KMS-11 (cell line): ENCODE results near the gene CERS6.

Experiments used
- H2AFZ ChIP-seq: fragments of 200-600 bp; sonication (generic); 2 replicates; pipeline ENCODE4 v1.6.1; 2016; ENCODE audit warnings: antibody characterized with exemption, mixed run types, low read depth
- H3K27ac ChIP-seq: fragments of 200-600 bp; sonication (generic); 2 replicates; pipeline ENCODE4 v1.6.1; 2016; ENCODE audit warnings: mild to moderate bottlenecking, mixed run types
- H3K27me3 ChIP-seq: fragments of 200-600 bp; sonication (generic); 2 replicates; pipeline ENCODE4 v1.6.1; 2017; ENCODE audit warnings: mild to moderate bottlenecking, low read depth, mixed run types, moderate library complexity; ENCODE audit not compliant: insufficient read depth
- H3K36me3 ChIP-seq: fragments of 200-600 bp; sonication (generic); 2 replicates; pipeline ENCODE4 v1.6.1; 2017; ENCODE audit warnings: mild to moderate bottlenecking, mixed run types; ENCODE audit not compliant: insufficient read depth
- H3K4me1 ChIP-seq: fragments of 200-600 bp; sonication (generic); 2 replicates; pipeline ENCODE4 v1.6.1; 2016; ENCODE audit warnings: mild to moderate bottlenecking, low read depth, mixed run types; ENCODE audit not compliant: poor library complexity, severe bottlenecking
- H3K4me2 ChIP-seq: fragments of 200-600 bp; sonication (generic); 2 replicates; pipeline ENCODE4 v1.7.0; 2016; ENCODE audit warnings: mild to moderate bottlenecking, mixed run types
- H3K4me3 ChIP-seq: fragments of 200-600 bp; sonication (generic); IDR thresholded peaks from 2 replicates; pipeline ENCODE4 v1.6.1; 2017; ENCODE audit warnings: low read depth, low read length, mixed read lengths; ENCODE audit not compliant: insufficient read depth
- H3K79me2 ChIP-seq: fragments of 200-600 bp; sonication (generic); 2 replicates; pipeline ENCODE4 v1.6.1; 2016; ENCODE audit warnings: low read depth, mixed run types; ENCODE audit not compliant: insufficient read depth
- H3K9ac ChIP-seq: fragments of 200-600 bp; sonication (generic); 2 replicates; pipeline ENCODE4 v1.6.1; 2016; ENCODE audit warnings: mild to moderate bottlenecking, mixed run types
- H4K20me1 ChIP-seq: fragments of 200-600 bp; sonication (generic); 2 replicates; pipeline ENCODE4 v1.6.1; 2016; ENCODE audit warnings: mild to moderate bottlenecking, mixed run types; ENCODE audit not compliant: insufficient read depth
- TF ChIP-seq, protein P1 (sequence below): fragments of 200-600 bp; sonication (generic); conservative IDR thresholded peaks from 2 replicates; pipeline ENCODE4 v1.6.1; 2017; ENCODE audit warnings: low read depth, mild to moderate bottlenecking, antibody characterized with exemption, low read length, moderate library complexity, mixed read lengths

Gene CERS6

DNA sequence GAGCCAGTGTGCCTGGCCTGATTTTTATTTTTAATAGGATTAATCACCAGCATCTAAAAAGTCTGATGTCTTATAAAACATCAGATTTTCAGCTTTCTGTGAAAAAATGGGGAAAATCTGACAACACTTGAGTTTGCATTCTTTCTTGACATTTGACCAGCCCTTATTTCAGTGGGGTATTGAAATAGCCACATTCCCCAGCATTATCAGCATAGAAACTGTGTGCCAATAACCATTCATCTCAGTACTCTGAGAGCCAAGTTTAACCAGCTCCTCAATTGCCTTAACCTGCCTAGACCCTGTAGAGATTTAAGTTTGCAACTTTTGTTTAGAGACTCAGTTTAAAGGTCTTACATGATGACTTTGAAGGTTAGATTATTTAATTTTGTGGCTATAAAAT lies 155.0 kb downstream of the CERS6 start:
- no peaks in the 10 kb centered on the region for H3K27me3 ChIP-seq
- no peaks in the 10 kb centered on the region for H3K79me2 ChIP-seq
- H2AFZ ChIP-seq = no peak overlapping the region
- no peak overlapping the region for H3K27ac ChIP-seq
- H3K9ac ChIP-seq = no peak overlapping the region
- TF ChIP-seq, protein P1, sequence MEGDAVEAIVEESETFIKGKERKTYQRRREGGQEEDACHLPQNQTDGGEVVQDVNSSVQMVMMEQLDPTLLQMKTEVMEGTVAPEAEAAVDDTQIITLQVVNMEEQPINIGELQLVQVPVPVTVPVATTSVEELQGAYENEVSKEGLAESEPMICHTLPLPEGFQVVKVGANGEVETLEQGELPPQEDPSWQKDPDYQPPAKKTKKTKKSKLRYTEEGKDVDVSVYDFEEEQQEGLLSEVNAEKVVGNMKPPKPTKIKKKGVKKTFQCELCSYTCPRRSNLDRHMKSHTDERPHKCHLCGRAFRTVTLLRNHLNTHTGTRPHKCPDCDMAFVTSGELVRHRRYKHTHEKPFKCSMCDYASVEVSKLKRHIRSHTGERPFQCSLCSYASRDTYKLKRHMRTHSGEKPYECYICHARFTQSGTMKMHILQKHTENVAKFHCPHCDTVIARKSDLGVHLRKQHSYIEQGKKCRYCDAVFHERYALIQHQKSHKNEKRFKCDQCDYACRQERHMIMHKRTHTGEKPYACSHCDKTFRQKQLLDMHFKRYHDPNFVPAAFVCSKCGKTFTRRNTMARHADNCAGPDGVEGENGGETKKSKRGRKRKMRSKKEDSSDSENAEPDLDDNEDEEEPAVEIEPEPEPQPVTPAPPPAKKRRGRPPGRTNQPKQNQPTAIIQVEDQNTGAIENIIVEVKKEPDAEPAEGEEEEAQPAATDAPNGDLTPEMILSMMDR = no peak
- no peaks in the 10 kb centered on the region for H3K36me3 ChIP-seq
- H3K4me2 ChIP-seq = no peak overlapping the region
- H3K4me1 ChIP-seq = no peaks in the 10 kb centered on the region
- H3K4me3 ChIP-seq = no peak overlapping the region
- no peaks in the 10 kb centered on the region for H4K20me1 ChIP-seq

GRCh38 chr2:168611896-168612650 lies 156.0 kb downstream of the CERS6 start:
- Histone ChIP-seq H3K79me2 (no peaks in the 10 kb centered on the region), H4K20me1 (no peaks in the 10 kb centered on the region), H3K27me3 (no peaks in the 10 kb centered on the region), H3K4me3 (no peak overlapping the region), H3K4me2 (no peak overlapping the region), H3K4me1 (no peaks in the 10 kb centered on the region), H3K9ac (no peak overlapping the region), H3K27ac (no peak overlapping the region), H2AFZ (no peak overlapping the region), H3K36me3 (no peaks in the 10 kb centered on the region)
- TF ChIP-seq, protein P1 = no peak

DNA sequence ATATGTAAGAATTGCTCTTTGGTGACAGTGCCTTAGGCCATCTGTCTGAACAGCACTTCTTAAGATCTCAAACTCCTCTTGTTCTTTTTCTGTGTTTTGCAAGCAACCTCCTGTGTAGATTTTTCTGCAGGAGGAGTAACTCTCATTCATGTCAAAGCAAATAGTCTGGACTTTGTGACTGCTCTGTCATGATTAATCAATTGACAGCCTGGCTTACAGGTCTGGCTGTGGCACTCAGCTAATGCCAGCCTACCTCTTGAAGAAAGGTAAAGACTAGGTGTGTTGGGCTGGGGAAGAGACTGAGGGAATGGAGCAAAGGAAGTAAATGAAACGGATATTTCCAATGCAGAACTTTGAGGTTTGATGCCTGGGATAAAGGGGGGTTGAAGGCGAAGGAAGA lies 156.6 kb downstream of the CERS6 start:
- TF ChIP-seq, protein P1 = no peak
- Histone ChIP-seq H2AFZ (no peak overlapping the region), H3K79me2 (no peaks in the 10 kb centered on the region), H3K4me1 (no peaks in the 10 kb centered on the region), H3K27ac (no peak overlapping the region), H4K20me1 (no peaks in the 10 kb centered on the region), H3K4me3 (no peak overlapping the region), H3K9ac (no peak overlapping the region), H3K4me2 (no peak overlapping the region), H3K27me3 (no peaks in the 10 kb centered on the region), H3K36me3 (no peaks in the 10 kb centered on the region)

- TF ChIP-seq, protein P1 = no peak
- Histone ChIP-seq H3K27ac (no peak overlapping the region), H3K4me1 (no peaks in the 10 kb centered on the region), H3K79me2 (no peaks in the 10 kb centered on the region), H3K4me2 (no peak overlapping the region), H3K27me3 (no peaks in the 10 kb centered on the region), H2AFZ (no peak overlapping the region), H3K4me3 (no peak overlapping the region), H4K20me1 (no peaks in the 10 kb centered on the region), H3K36me3 (no peaks in the 10 kb centered on the region), H3K9ac (no peak overlapping the region)
Measured at GRCh38 chr2:168613551-168613950, 157.5 kb downstream of the CERS6 start.
